Measurements from ENCODE around the gene G3BP2.

- no peak for TF ChIP-seq CTCF (IDR thresholded peaks at IDR 0.05)
- TF ChIP-seq POLR2A (IDR thresholded peaks at IDR 0.05) = no peak
These were observed 6.9 kb downstream of the G3BP2 start for GRCh38 chr4:75666299-75666698.
